IMR-90 (cell line): Measurements from ENCODE around the gene MED12L. TPM values are rescaled to one million over a fixed set of nuclear protein-coding genes. Genes with fewer than 3 reads are reported as not detected.

ENCODE experiments used
- ATAC-seq: fragments of 200-7000 bp; cut with Tn5 transposase; 2 replicates; pipeline ENCODE4 v1.9.1; 2020; ENCODE audit warnings: low read depth, mild to moderate bottlenecking, moderate library complexity
- BruUV-seq: library from RNA; stranded (reverse); fragments of 400-500 nt; replicated peaks from 2 replicates; lab custom pipeline; 2021; lab: Mats Ljungman, UMichigan
- CTCF ChIA-PET: fragments of 300-600 bp; formaldehyde crosslinking; extraction: SDS; loops from one replicate; lab custom pipeline; 2021; ENCODE audit warnings: antibody characterized with exemption; lab: Yijun Ruan, JAX
- POLR2A ChIA-PET: fragments of 300-600 bp; sonication (Branson Sonifier 250); formaldehyde crosslinking; loops from one replicate; lab custom pipeline; 2022; ENCODE audit warnings: antibody characterized with exemption; ENCODE audit not compliant: unreplicated experiment; lab: Charles Lee
- DNase-seq: peaks from one replicate; pipeline ENCODE4 v3.0.0; 2013
- H2AFZ ChIP-seq: replicated peaks from 2 replicates; pipeline ENCODE3; 2013; ENCODE audit warnings: low read length, mild to moderate bottlenecking; ENCODE audit not compliant: poor library complexity
- H2AK5ac ChIP-seq: 2 replicates; pipeline ENCODE4 v1.6.1; 2013; ENCODE audit warnings: low read depth, low read length, inconsistent platforms
- H2AK9ac ChIP-seq: replicated peaks from 2 replicates; pipeline ENCODE3; 2013; ENCODE audit warnings: mild to moderate bottlenecking, low read depth, low read length, moderate library complexity; ENCODE audit not compliant: poor library complexity
- H2BK120ac ChIP-seq: 2 replicates; pipeline ENCODE4 v1.6.1; 2013; ENCODE audit warnings: low read depth, low read length, inconsistent platforms
- H2BK15ac ChIP-seq: 3 replicates; pipeline ENCODE4 v1.6.1; 2013; ENCODE audit warnings: low read depth, low read length, inconsistent platforms
- H2BK20ac ChIP-seq: 2 replicates; pipeline ENCODE4 v1.6.1; 2013; ENCODE audit warnings: low read depth, mild to moderate bottlenecking, inconsistent platforms, low read length, moderate library complexity
- H2BK5ac ChIP-seq: 2 replicates; pipeline ENCODE4 v1.6.1; 2013; ENCODE audit warnings: mild to moderate bottlenecking, low read depth, low read length, inconsistent platforms; ENCODE audit not compliant: poor library complexity, severe bottlenecking
- H3K14ac ChIP-seq: replicated peaks from 2 replicates; pipeline ENCODE4 v1.6.1; 2013; ENCODE audit warnings: low read depth, low read length, inconsistent platforms
- H3K18ac ChIP-seq: 2 replicates; pipeline ENCODE4 v1.6.1; 2013; ENCODE audit warnings: low read depth, low read length, control low read depth
- H3K23ac ChIP-seq: 2 replicates; pipeline ENCODE4 v1.6.1; 2013; ENCODE audit warnings: low read depth, low read length, inconsistent platforms
- H3K27ac ChIP-seq: 2 replicates; pipeline ENCODE4 v1.5.1; 2013; ENCODE audit warnings: mild to moderate bottlenecking, control low read depth, low read length; ENCODE audit not compliant: insufficient read depth
- H3K27me3 ChIP-seq: 2 replicates; pipeline ENCODE4 v1.6.1; 2013; ENCODE audit warnings: low read length; ENCODE audit not compliant: control insufficient read depth, insufficient read depth
- H3K36me3 ChIP-seq: 2 replicates; pipeline ENCODE4 v1.6.1; 2013; ENCODE audit warnings: low read length, mixed read lengths; ENCODE audit not compliant: control insufficient read depth, insufficient read depth
- H3K4ac ChIP-seq: 2 replicates; pipeline ENCODE4 v1.6.1; 2013; ENCODE audit warnings: low read depth, low read length, inconsistent platforms
- H3K4me1 ChIP-seq: 2 replicates; pipeline ENCODE4 v1.6.1; 2013; ENCODE audit warnings: low read length, mixed read lengths; ENCODE audit not compliant: control insufficient read depth, insufficient read depth
- H3K4me2 ChIP-seq: 2 replicates; pipeline ENCODE4 v1.6.1; 2013; ENCODE audit warnings: low read depth, mild to moderate bottlenecking, control low read depth, low read length, moderate library complexity
- H3K4me3 ChIP-seq: 2 replicates; pipeline ENCODE4 v1.5.1; 2013; ENCODE audit warnings: low read depth, mild to moderate bottlenecking, control low read depth, low read length, moderate library complexity; ENCODE audit not compliant: insufficient read depth
- H3K56ac ChIP-seq: 2 replicates; pipeline ENCODE4 v1.6.1; 2013; ENCODE audit warnings: low read length, inconsistent platforms; ENCODE audit not compliant: insufficient read depth; ENCODE audit errors: extremely low read depth
- H3K79me1 ChIP-seq, 2 experiments: 2 replicates each; pipeline ENCODE4 v1.6.1; 2013; ENCODE audit warnings: low read length in 2 of 2, inconsistent platforms in 1 of 2, low read depth in 1 of 2
- H3K9ac ChIP-seq: 2 replicates; pipeline ENCODE4 v1.6.1; 2013; ENCODE audit warnings: low read depth, low read length, control low read depth
- H3K9me1 ChIP-seq: 2 replicates; pipeline ENCODE4 v1.6.1; 2013; ENCODE audit warnings: low read length, inconsistent platforms; ENCODE audit not compliant: insufficient read depth
- H3K9me3 ChIP-seq: 2 replicates; pipeline ENCODE4 v1.6.1; 2013; ENCODE audit warnings: low read length; ENCODE audit not compliant: control insufficient read depth, insufficient read depth
- H4K20me1 ChIP-seq: 2 replicates; pipeline ENCODE4 v1.6.1; 2013; ENCODE audit warnings: low read length, inconsistent platforms; ENCODE audit not compliant: insufficient read depth
- H4K5ac ChIP-seq: 2 replicates; pipeline ENCODE4 v1.6.1; 2013; ENCODE audit warnings: mild to moderate bottlenecking, low read depth, low read length, control low read depth
- H4K8ac ChIP-seq, 2 experiments: 2 replicates each; pipeline ENCODE4 v1.6.1; 2013; ENCODE audit warnings: low read depth in 2 of 2, low read length in 2 of 2, control low read depth in 1 of 2, inconsistent platforms in 1 of 2
- H4K91ac ChIP-seq: 2 replicates; pipeline ENCODE4 v1.6.1; 2013; ENCODE audit warnings: low read depth, low read length, inconsistent platforms; ENCODE audit not compliant: insufficient read depth
- CEBPB ChIP-seq: IDR thresholded peaks from 2 replicates; pipeline ENCODE4 v1.6.1; 2012; ENCODE audit warnings: low read depth, low read length, improper control_type of control experiment
- CHD1 ChIP-seq: IDR thresholded peaks from 2 replicates; pipeline ENCODE4 v1.6.1; 2012; ENCODE audit warnings: low read depth, low read length, improper control_type of control experiment
- FOS ChIP-seq: fragments of 150-350 bp; IDR thresholded peaks from 2 replicates; pipeline ENCODE4 v1.6.1; 2016; ENCODE audit warnings: low read depth, low read length
- WGBS, 2 experiments: methylation state at CpG; one replicate each; pipeline versions ENCODE4 v1.1.5 to v1.1.7; 2013; ENCODE audit warnings: missing lambda C conversion rate in 2 of 2; ENCODE audit not compliant: insufficient read length in 1 of 2; ENCODE audit errors: extremely low coverage in 2 of 2; 5-methylcytosine and 5-hydroxymethylcytosine counted together
- dilution Hi-C: fragments of 300-500 bp; cut with HindIII; formaldehyde crosslinking; loops from one replicate; pipeline ENCODE4 v1.14.3; 2018; ENCODE audit warnings: low sequenced_read_pairs; ENCODE audit not compliant: unreplicated experiment
- in situ Hi-C: fragments of 300-500 bp; cut with MboI; formaldehyde crosslinking; loops from 3 replicates; pipeline ENCODE4 v1.14.3; 2019; ENCODE audit warnings: low sequenced_read_pairs, inconsistent platforms, mixed read lengths
- intact Hi-C: fragments of 100-400 bp; cut with micrococcal nuclease; formaldehyde crosslinking; loops from 2 replicates; pipeline ENCODE4 v1.10.0; 2022
- polyA plus RNA-seq, 3 experiments: library from polyadenylated mRNA; depleted of rRNA; stranded (reverse); fragments of >200 nt; gene quantifications; 2 replicates each; pipeline ENCODE4 v1.2.3, GENCODE V29; 2012; ENCODE audit warnings: low replicate concordance in 1 of 3
- total RNA-seq: library from RNA; depleted of rRNA; stranded (reverse); fragments of >200 nt; gene quantifications from 2 replicates; pipeline ENCODE4 v1.2.3, GENCODE V29; 2012

Gene MED12L
- total and polyA plus RNA-seq, 2 of the 4 experiments (the other 2 are of a cell fraction), result 0.05 to 0.18 TPM

DNA sequence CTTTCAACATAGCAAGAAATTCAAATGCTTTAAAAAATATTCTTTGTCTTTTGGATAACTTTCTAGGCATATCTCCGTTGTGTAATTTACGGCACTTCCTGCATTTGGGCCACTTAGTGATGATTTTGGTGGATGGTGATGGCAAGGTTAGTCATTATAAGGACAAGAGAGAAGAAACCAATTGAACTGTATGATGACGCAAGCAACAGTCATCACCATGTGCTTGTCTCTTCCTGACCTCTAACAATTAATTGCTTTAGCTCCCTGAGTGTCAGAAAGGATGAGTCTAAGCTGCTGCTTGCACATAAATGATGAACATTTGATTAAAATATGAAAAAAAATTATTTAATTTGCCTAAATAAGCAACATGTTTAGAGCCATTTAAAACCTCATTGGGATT is 310.3 kb downstream of the MED12L start:
- H4K5ac ChIP-seq, result no peak overlapping the region

More for the DNA sequence above, 310.3 kb downstream of the MED12L start:
- no peak overlapping the region for H3K4ac ChIP-seq
- H2AK9ac ChIP-seq, result no peak overlapping the region
- no peak overlapping the region for H2BK20ac ChIP-seq
- ATAC-seq (no peak), DNase-seq (peak; percentile 82)
- H3K9ac ChIP-seq, result no peak overlapping the region
- H3K14ac ChIP-seq, result no peak overlapping the region
- H3K4me3 ChIP-seq, result no peak overlapping the region
- H3K4me1 ChIP-seq, result no peaks in the 10 kb centered on the region
- H2AK5ac ChIP-seq, result no peak overlapping the region
- no peaks in the 10 kb centered on the region for H3K9me1 ChIP-seq
- H2BK120ac ChIP-seq, result no peak overlapping the region
- no peak overlapping the region for H4K91ac ChIP-seq
- H2BK15ac ChIP-seq, result no peak overlapping the region
- no peak overlapping the region for H3K23ac ChIP-seq
- dilution Hi-C loops (no loop called here), intact Hi-C loops (no loop called here), in situ Hi-C loops (no loop called here)
- H2AFZ ChIP-seq, result no peak overlapping the region
- H3K4me2 ChIP-seq, result no peak overlapping the region
- H4K20me1 ChIP-seq, result no peaks in the 10 kb centered on the region
- TF ChIP-seq FOS (peak; percentile 34; the same call in 1 of the 2 replicates), CEBPB (peak; percentile 90), CHD1 (no peak)
- no peaks in the 10 kb centered on the region for H3K27me3 ChIP-seq
- no peak overlapping the region for H3K27ac ChIP-seq
- H4K8ac ChIP-seq, result no peak overlapping the region
- BruUV-seq, result no TSS peak
- WGBS, 2 experiments, result no CpG with 5 or more reads among the region's 3 CpGs
- no peaks in the 10 kb centered on the region for H3K9me3 ChIP-seq
- no peaks in the 10 kb centered on the region for H3K79me1 ChIP-seq
- ChIA-PET CTCF (no interaction called here), POLR2A (no interaction called here)
- H3K36me3 ChIP-seq, result no peaks in the 10 kb centered on the region
- H3K18ac ChIP-seq, result no peak overlapping the region
- H2BK5ac ChIP-seq, result no peak overlapping the region
- no peak overlapping the region for H3K56ac ChIP-seq
